HCT116 (cell line): Measurements from ENCODE around the gene PCDHGA9.

Source experiments
- CEBPB ChIP-seq: IDR thresholded peaks from 2 replicates; pipeline ENCODE4 v1.6.1; 2012; ENCODE audit warnings: low read depth
- CTCF ChIP-seq, 3 experiments: fragments of 200-600 bp in 1 of 3; sonication (generic) in 1 of 3; IDR thresholded peaks in 2 of 3; conservative IDR thresholded peaks in 1 of 3; 2 replicates each; pipeline ENCODE4 v1.5.1; 2012 to 2017; ENCODE audit warnings: low read depth in 2 of 3, low read length in 2 of 3, antibody characterized with exemption in 1 of 3, borderline replicate concordance in 1 of 3, control low read depth in 1 of 3, mild to moderate bottlenecking in 1 of 3, mixed read lengths in 1 of 3, mixed run types in 1 of 3, moderate library complexity in 1 of 3; ENCODE audit not compliant: insufficient read depth in 1 of 3
- EGR1 ChIP-seq: IDR thresholded peaks from 2 replicates; pipeline ENCODE4 v1.6.1; 2012; ENCODE audit warnings: low read depth
- EZH2phosphoT487 ChIP-seq: fragments of 200-600 bp; IDR thresholded peaks from 2 replicates; pipeline ENCODE4 v1.6.1; 2018; ENCODE audit warnings: antibody characterized with exemption, borderline replicate concordance
- MAX ChIP-seq: IDR thresholded peaks from 2 replicates; pipeline ENCODE4 v1.6.1; 2012
- POLR2A ChIP-seq: IDR thresholded peaks from 2 replicates; pipeline ENCODE4 v1.7.0; 2011; ENCODE audit warnings: borderline replicate concordance; ENCODE audit not compliant: insufficient read depth, insufficient read length; ENCODE audit errors: extremely low read depth
- POLR2AphosphoS5 ChIP-seq: IDR thresholded peaks from 2 replicates; pipeline ENCODE4 v1.6.1; 2011; ENCODE audit warnings: mild to moderate bottlenecking, low read depth, low read length, moderate library complexity
- RAD21 ChIP-seq: IDR thresholded peaks from 2 replicates; pipeline ENCODE4 v1.6.1; 2012; ENCODE audit warnings: low read depth, mild to moderate bottlenecking
- REST ChIP-seq: IDR thresholded peaks from 2 replicates; pipeline ENCODE4 v1.6.1; 2012; ENCODE audit warnings: low read depth
- ZNF274 ChIP-seq: fragments of 200-500 bp; sonication (Bioruptor generic); IDR thresholded peaks from 2 replicates; pipeline ENCODE4 v1.6.1; 2014; ENCODE audit warnings: mild to moderate bottlenecking, low read depth, low read length, inconsistent platforms

DNA sequence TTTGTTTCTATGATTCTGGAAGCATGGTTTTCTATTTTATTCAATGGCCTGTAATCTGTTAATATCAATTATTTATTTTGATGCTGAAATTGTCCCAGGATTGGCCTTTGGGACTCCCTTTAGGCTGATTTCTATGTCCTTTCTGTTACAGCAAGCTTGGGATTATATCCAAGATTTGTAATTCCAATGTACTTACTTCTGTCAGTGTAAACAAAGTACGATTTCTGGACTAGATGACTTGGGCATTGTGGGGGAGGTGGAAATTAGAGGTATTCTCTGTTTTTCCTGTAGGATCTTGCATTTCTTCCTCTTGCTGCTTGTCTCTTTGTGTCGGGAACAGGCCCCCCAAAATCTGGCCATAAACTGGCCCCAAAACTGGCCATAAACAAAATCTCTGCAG is 31.4 kb downstream of the PCDHGA9 start:
- TF ChIP-seq CTCF (IDR thresholded peaks at IDR 0.05 in 2 of 3, conservative IDR thresholded peaks at IDR 0.05 in 1 of 3; ENCODE audit: borderline replicate concordance in 1 of 3, insufficient read depth in 1 of 3, low read depth in 2 of 3, low read length in 2 of 3) (no peak), POLR2A (no peak), EZH2phosphoT487 (no peak), ZNF274 (no peak), POLR2AphosphoS5 (no peak), MAX (no peak), REST (no peak), CEBPB (no peak), RAD21 (no peak), EGR1 (no peak)
